Liver (tissue), 3 donors: ENCODE measurements around the gene LCN6.

Experiments
- ATF3 ChIP-seq: IDR thresholded peaks from 2 replicates; pipeline ENCODE4 v1.6.1; 2016; ENCODE audit warnings: antibody characterized with exemption
- FOXA1 ChIP-seq: IDR thresholded peaks from 2 replicates; pipeline ENCODE4 v1.6.1; 2016; ENCODE audit warnings: antibody characterized with exemption
- GABPA ChIP-seq, 2 donors: IDR thresholded peaks in 1 of 2; conservative IDR thresholded peaks in 1 of 2; 2 replicates each; pipeline ENCODE4 v1.6.1; 2016; ENCODE audit warnings: antibody characterized with exemption in 2 of 2, mild to moderate bottlenecking in 1 of 2, moderate library complexity in 1 of 2
- JUND ChIP-seq, 2 donors: IDR thresholded peaks; 2 replicates each; pipeline ENCODE4 v1.6.1; 2016; ENCODE audit warnings: antibody characterized with exemption in 2 of 2
- MAX ChIP-seq: IDR thresholded peaks from 2 replicates; pipeline ENCODE4 v1.6.1; 2016; ENCODE audit warnings: antibody characterized with exemption
- NR2F2 ChIP-seq: IDR thresholded peaks from 2 replicates; pipeline ENCODE4 v1.6.1; 2016; ENCODE audit warnings: antibody characterized with exemption
- RAD21 ChIP-seq, 2 donors: IDR thresholded peaks; 2 replicates each; pipeline ENCODE4 v1.6.1; 2016; ENCODE audit warnings: antibody characterized with exemption in 2 of 2, mild to moderate bottlenecking in 2 of 2
- TAF1 ChIP-seq: conservative IDR thresholded peaks from 2 replicates; pipeline ENCODE4 v1.6.1; 2016; ENCODE audit warnings: antibody characterized with exemption, mild to moderate bottlenecking
- YY1 ChIP-seq: IDR thresholded peaks from 2 replicates; pipeline ENCODE4 v1.6.1; 2016; ENCODE audit warnings: antibody characterized with exemption, mild to moderate bottlenecking
- TF ChIP-seq, protein P1 (sequence below): fragments of 150-350 bp; IDR thresholded peaks from 2 replicates; pipeline ENCODE4 v1.5.1; 2017; ENCODE audit warnings: improper control_type of control experiment, low read depth, low read length; ENCODE audit not compliant: missing input control
- TF ChIP-seq, protein P2 (sequence below): IDR thresholded peaks from 2 replicates; pipeline ENCODE4 v1.6.1; 2016; ENCODE audit warnings: antibody characterized with exemption
- TF ChIP-seq, protein P3 (sequence below): IDR thresholded peaks from 2 replicates; pipeline ENCODE4 v1.6.1; 2016; ENCODE audit warnings: antibody characterized with exemption, mild to moderate bottlenecking
- donor health status: healthy.
- donor health status: healthy.

GRCh38 chr9:136745389-136746154 is 2.8 kb downstream of the LCN6 start:
- TF ChIP-seq, protein P1, sequence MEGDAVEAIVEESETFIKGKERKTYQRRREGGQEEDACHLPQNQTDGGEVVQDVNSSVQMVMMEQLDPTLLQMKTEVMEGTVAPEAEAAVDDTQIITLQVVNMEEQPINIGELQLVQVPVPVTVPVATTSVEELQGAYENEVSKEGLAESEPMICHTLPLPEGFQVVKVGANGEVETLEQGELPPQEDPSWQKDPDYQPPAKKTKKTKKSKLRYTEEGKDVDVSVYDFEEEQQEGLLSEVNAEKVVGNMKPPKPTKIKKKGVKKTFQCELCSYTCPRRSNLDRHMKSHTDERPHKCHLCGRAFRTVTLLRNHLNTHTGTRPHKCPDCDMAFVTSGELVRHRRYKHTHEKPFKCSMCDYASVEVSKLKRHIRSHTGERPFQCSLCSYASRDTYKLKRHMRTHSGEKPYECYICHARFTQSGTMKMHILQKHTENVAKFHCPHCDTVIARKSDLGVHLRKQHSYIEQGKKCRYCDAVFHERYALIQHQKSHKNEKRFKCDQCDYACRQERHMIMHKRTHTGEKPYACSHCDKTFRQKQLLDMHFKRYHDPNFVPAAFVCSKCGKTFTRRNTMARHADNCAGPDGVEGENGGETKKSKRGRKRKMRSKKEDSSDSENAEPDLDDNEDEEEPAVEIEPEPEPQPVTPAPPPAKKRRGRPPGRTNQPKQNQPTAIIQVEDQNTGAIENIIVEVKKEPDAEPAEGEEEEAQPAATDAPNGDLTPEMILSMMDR = no peak
- no peak for TF ChIP-seq MAX
- TF ChIP-seq TAF1 = no peak
- no peak for TF ChIP-seq ATF3
- no peak for TF ChIP-seq YY1
- TF ChIP-seq, protein P2, sequence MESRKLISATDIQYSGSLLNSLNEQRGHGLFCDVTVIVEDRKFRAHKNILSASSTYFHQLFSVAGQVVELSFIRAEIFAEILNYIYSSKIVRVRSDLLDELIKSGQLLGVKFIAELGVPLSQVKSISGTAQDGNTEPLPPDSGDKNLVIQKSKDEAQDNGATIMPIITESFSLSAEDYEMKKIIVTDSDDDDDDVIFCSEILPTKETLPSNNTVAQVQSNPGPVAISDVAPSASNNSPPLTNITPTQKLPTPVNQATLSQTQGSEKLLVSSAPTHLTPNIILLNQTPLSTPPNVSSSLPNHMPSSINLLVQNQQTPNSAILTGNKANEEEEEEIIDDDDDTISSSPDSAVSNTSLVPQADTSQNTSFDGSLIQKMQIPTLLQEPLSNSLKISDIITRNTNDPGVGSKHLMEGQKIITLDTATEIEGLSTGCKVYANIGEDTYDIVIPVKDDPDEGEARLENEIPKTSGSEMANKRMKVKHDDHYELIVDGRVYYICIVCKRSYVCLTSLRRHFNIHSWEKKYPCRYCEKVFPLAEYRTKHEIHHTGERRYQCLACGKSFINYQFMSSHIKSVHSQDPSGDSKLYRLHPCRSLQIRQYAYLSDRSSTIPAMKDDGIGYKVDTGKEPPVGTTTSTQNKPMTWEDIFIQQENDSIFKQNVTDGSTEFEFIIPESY = no peak
- TF ChIP-seq NR2F2 = no peak
- no peak for TF ChIP-seq GABPA (IDR thresholded peaks at IDR 0.05 in 1 of 2, conservative IDR thresholded peaks at IDR 0.05 in 1 of 2)
- no peak for TF ChIP-seq FOXA1
- no peak for TF ChIP-seq JUND (IDR thresholded peaks at IDR 0.05)
- TF ChIP-seq RAD21 (IDR thresholded peaks at IDR 0.05) = no peak
- TF ChIP-seq, protein P3, sequence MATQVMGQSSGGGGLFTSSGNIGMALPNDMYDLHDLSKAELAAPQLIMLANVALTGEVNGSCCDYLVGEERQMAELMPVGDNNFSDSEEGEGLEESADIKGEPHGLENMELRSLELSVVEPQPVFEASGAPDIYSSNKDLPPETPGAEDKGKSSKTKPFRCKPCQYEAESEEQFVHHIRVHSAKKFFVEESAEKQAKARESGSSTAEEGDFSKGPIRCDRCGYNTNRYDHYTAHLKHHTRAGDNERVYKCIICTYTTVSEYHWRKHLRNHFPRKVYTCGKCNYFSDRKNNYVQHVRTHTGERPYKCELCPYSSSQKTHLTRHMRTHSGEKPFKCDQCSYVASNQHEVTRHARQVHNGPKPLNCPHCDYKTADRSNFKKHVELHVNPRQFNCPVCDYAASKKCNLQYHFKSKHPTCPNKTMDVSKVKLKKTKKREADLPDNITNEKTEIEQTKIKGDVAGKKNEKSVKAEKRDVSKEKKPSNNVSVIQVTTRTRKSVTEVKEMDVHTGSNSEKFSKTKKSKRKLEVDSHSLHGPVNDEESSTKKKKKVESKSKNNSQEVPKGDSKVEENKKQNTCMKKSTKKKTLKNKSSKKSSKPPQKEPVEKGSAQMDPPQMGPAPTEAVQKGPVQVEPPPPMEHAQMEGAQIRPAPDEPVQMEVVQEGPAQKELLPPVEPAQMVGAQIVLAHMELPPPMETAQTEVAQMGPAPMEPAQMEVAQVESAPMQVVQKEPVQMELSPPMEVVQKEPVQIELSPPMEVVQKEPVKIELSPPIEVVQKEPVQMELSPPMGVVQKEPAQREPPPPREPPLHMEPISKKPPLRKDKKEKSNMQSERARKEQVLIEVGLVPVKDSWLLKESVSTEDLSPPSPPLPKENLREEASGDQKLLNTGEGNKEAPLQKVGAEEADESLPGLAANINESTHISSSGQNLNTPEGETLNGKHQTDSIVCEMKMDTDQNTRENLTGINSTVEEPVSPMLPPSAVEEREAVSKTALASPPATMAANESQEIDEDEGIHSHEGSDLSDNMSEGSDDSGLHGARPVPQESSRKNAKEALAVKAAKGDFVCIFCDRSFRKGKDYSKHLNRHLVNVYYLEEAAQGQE = no peak
